GM23338 (cell line): ENCODE data around the gene PARP9.

Source experiments
- CREB1 ChIP-seq: fragments of 250-450 bp; sonication (Bioruptor Pico); IDR thresholded peaks from 2 replicates; pipeline ENCODE4 v1.5.0; 2020; ENCODE audit warnings: low read depth, mild to moderate bottlenecking, moderate library complexity
- CTCF ChIP-seq, 2 experiments: fragments of 200-600 bp in 1 of 2; sonication (generic) in 1 of 2; conservative IDR thresholded peaks; 2 replicates each; pipeline versions ENCODE4 v1.5.1 to v1.6.1; 2016 to 2017; ENCODE audit warnings: antibody characterized with exemption in 2 of 2, low read depth in 2 of 2, mild to moderate bottlenecking in 2 of 2, moderate library complexity in 1 of 2
- EZH2 ChIP-seq: fragments of 200-600 bp; sonication (generic); IDR thresholded peaks from one replicate; pipeline ENCODE4 v1.8.0; 2017; ENCODE audit warnings: antibody characterized with exemption, mild to moderate bottlenecking, low read depth; ENCODE audit not compliant: unreplicated experiment
- EZH2phosphoT487 ChIP-seq: fragments of 200-600 bp; sonication (generic); IDR thresholded peaks from one replicate; pipeline ENCODE4 v1.8.1; 2018; ENCODE audit warnings: antibody characterized with exemption; ENCODE audit not compliant: unreplicated experiment
- NANOG ChIP-seq: IDR thresholded peaks from 2 replicates; pipeline ENCODE4 v1.6.1; 2016; ENCODE audit warnings: antibody characterized with exemption, borderline replicate concordance
- POLR2AphosphoS5 ChIP-seq: IDR thresholded peaks from 2 replicates; pipeline ENCODE4 v1.6.1; 2016; ENCODE audit warnings: antibody characterized with exemption, low read depth
- REST ChIP-seq: IDR thresholded peaks from one replicate; pipeline ENCODE4 v1.6.1; 2018; ENCODE audit warnings: antibody characterized with exemption; ENCODE audit not compliant: unreplicated experiment
- STAT1 ChIP-seq: IDR thresholded peaks from one replicate; pipeline ENCODE4 v1.6.1; 2016; ENCODE audit warnings: antibody characterized with exemption; ENCODE audit not compliant: unreplicated experiment
- ZNF114 ChIP-seq: fragments of 250-450 bp; sonication (Bioruptor Pico); IDR thresholded peaks from 2 replicates; pipeline ENCODE4 v1.5.0; 2020; ENCODE audit warnings: mild to moderate bottlenecking, moderate library complexity

- TF ChIP-seq EZH2 (no peak), CTCF (conservative IDR thresholded peaks at IDR 0.05; ENCODE audit: low read depth in 2 of 2) (no peak), ZNF114 (CRISPR knock-in tag) (no peak), REST (no peak), EZH2phosphoT487 (no peak), STAT1 (no peak), CREB1 (CRISPR knock-in tag) (no peak), POLR2AphosphoS5 (no peak), NANOG (no peak)
Measured at GRCh38 chr3:122594025-122594424, 29.9 kb upstream of the PARP9 start.
